Gastroesophageal sphincter (tissue), 3 donors: ENCODE measurements around the gene BAD.

Source experiments
- EP300 ChIP-seq: sonication (generic); formaldehyde crosslinking; IDR thresholded peaks from one replicate; pipeline ENCODE4 v1.6.1; 2017; ENCODE audit warnings: antibody characterized with exemption, mild to moderate bottlenecking
- POLR2A ChIP-seq, 2 donors: fragments of 450-650 bp; IDR thresholded peaks; one replicate each; pipeline ENCODE4 v1.6.1; 2017; ENCODE audit warnings: antibody characterized with exemption in 2 of 2, mild to moderate bottlenecking in 2 of 2, moderate library complexity in 1 of 2
- POLR2AphosphoS5 ChIP-seq: sonication (generic); formaldehyde crosslinking; IDR thresholded peaks from one replicate; pipeline ENCODE4 v1.6.1; 2017; ENCODE audit warnings: antibody characterized with exemption
- TF ChIP-seq, protein P1 (sequence below), 4 experiments: fragments of 200-600 bp in 2 of 4; fragments of 450-650 bp in 2 of 4; sonication (generic) in 1 of 4; IDR thresholded peaks; one replicate each; pipeline ENCODE4 v1.5.1; 2017 to 2019; ENCODE audit warnings: antibody characterized with exemption in 4 of 4, mild to moderate bottlenecking in 2 of 4, moderate library complexity in 2 of 4

DNA sequence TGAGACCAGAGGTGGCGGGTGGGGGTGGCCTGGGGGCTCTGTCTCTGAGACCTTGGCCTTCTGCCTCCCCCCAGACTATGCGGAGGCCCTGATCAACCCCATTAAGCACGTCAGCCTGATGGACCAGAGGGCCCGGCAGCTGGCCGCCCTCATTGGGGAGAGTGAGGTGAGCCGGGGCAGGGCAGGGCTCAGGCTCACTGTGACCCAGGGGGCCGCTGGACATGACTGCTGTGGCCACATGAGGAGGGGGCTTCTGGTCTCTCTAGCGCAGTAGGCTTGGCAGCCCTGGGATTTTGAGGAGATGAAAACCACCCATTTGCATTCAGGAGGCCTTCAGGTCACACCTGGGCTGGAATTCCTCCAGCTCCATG is 20.5 kb downstream of the BAD start:
- TF ChIP-seq, protein P1, sequence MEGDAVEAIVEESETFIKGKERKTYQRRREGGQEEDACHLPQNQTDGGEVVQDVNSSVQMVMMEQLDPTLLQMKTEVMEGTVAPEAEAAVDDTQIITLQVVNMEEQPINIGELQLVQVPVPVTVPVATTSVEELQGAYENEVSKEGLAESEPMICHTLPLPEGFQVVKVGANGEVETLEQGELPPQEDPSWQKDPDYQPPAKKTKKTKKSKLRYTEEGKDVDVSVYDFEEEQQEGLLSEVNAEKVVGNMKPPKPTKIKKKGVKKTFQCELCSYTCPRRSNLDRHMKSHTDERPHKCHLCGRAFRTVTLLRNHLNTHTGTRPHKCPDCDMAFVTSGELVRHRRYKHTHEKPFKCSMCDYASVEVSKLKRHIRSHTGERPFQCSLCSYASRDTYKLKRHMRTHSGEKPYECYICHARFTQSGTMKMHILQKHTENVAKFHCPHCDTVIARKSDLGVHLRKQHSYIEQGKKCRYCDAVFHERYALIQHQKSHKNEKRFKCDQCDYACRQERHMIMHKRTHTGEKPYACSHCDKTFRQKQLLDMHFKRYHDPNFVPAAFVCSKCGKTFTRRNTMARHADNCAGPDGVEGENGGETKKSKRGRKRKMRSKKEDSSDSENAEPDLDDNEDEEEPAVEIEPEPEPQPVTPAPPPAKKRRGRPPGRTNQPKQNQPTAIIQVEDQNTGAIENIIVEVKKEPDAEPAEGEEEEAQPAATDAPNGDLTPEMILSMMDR (IDR thresholded peaks at IDR 0.05) = no peak
- no peak for TF ChIP-seq POLR2A (IDR thresholded peaks at IDR 0.05)
- no peak for TF ChIP-seq POLR2AphosphoS5
- TF ChIP-seq EP300 = no peak
